ENCODE results near the gene HNRNPA2B1. TPM values are rescaled to one million over a fixed set of nuclear protein-coding genes. Genes with fewer than 3 reads are reported as not detected.

The HNRNPA2B1 gene
- polyA plus RNA-seq, 2 of the 4 experiments (the other 2 are of a cell fraction), result 1,070 to 2,251 TPM

DNA sequence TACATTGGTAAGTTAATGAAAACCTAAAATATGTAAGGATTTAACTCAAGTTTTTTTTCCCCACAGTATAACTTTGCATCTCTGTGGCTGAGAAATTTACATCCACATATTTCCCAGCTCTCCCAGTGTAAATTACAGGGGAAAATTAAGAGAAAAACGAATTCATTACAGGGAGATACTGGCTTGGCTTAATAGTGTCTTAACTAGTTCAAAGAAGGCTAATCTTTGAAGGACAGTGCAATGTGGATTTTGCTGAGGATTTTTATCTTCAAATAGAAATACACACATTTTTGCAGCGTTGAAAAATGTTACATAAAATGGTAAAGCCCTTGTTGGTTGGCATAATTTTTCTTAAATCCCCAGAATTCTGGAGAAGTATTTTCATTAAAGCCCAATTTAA is 2.5 kb upstream of the HNRNPA2B1 start:
- peak overlapping the region; percentile 99 for H3K27ac ChIP-seq
- CTCF ChIA-PET, result interaction anchor here (0.6 to 2.6 kb wide), 2 partner anchors 124 to 162 kb away, joined by 4 to 10 read pairs; no protein-coding TSS in a partner anchor
- POLR2A ChIA-PET, result interaction anchor here (0.8 to 1.0 kb wide), 2 partner anchors 8 to 11 kb away, joined by 3 read pairs; no protein-coding TSS in a partner anchor
- H3K9me3 ChIP-seq, result no peaks in the 10 kb centered on the region
- TF ChIP-seq EHF (CRISPR knock-in tag; IDR thresholded peaks at IDR 0.05) (no peak), USF2 (IDR thresholded peaks at IDR 0.05) (no peak), ZFP36 (IDR thresholded peaks at IDR 0.05; ENCODE audit: borderline replicate concordance, partially characterized antibody) (no peak)
- WGBS (ENCODE audit: missing lambda C conversion rate), result 2% methylated on average over 2 of the region's 2 CpGs
- H3K4me3 ChIP-seq, result peak overlapping the region; percentile 92
- no peak for DNase-seq (ENCODE audit: low read depth in 1 of 2, low spot score in 1 of 2)
- no peak for ATAC-seq
- H3K4me1 ChIP-seq, result peaks cover 36% of the 10 kb centered on the region
- peak overlapping the region; percentile 92 for H3K4me2 ChIP-seq
- FAIRE-seq, result no peak

DNA sequence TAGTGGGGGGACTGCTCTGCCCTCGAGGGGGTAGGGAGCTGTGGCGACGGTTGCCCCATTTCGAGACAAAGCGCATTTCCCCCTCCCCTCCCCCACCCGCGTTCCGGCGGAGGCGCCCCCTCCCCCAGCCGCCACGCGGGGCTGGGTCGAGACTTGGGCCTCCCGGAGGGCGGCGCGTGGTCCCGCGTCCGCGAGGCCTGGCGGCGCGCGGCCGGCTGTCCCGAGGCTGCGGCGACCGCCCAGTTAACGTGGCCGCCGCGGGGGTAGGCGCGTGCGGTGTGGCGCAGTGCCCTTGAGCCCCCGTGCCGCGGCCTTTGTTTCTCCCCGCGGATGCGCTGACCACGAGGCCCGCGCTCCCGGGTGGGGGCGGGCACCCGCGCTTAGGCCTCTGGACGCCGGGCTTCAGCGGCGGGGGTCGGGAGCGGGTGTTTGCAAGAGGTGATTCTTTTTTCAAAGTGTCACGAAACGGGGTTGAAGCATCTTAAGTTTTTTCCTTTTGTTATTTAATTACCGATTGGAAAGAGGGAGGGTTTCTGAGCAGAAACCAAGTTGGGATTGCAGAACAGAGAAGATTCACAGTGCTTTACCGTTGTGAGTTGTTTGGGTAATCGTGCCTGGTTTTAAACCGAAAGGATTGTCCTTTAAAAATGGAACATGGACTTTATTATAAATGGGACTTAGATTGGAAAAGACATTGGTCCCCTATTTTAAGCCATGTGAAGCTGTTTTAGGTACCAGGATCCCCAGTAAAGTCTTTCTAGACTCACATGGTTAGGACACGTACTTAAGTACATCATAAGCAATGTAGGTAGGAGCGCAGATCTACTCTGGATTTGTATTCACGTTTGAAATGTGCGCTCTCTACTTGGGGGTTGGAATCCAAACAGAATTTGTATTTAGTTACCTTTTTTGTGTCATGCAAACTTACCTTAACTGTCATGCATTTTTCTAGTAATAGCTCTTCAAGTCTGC is 1.8 kb upstream of the HNRNPA2B1 start:
- 1% methylated on average over 19 of the region's 68 CpGs for WGBS (ENCODE audit: missing lambda C conversion rate)
- peak in 1 of 2 experiments; percentile 54 for DNase-seq (ENCODE audit: low read depth in 1 of 2, low spot score in 1 of 2)

More for the DNA sequence above, 1.8 kb upstream of the HNRNPA2B1 start:
- peak overlapping the region; percentile 99 for H3K27ac ChIP-seq
- POLR2A ChIA-PET, result interaction anchor here (0.8 to 3.1 kb wide), 10 partner anchors 8 to 340 kb away, joined by 3 to 42 read pairs (median 4); partner anchors contain the start of gene NFE2L3
- TF ChIP-seq BHLHE40 (IDR thresholded peaks at IDR 0.05; ENCODE audit: low read depth, low read length) (0 out of 2 replicates have a peak, but pooled peaks have one; percentile 17), USF2 (IDR thresholded peaks at IDR 0.05) (no peak), HOXA7 (CRISPR knock-in tag; IDR thresholded peaks at IDR 0.05) (no peak), MAX (IDR thresholded peaks at IDR 0.05) (peak; percentile 65), JUN (IDR thresholded peaks at IDR 0.05) (peak in 1 of 2 experiments; percentile 19; a peak in 2 of 5 replicates), PHF8 (IDR thresholded peaks at IDR 0.05; ENCODE audit: borderline replicate concordance, low read depth) (0 out of 2 replicates have a peak, but pooled peaks have one; percentile 38), POLR2A (IDR thresholded peaks at IDR 0.05; ENCODE audit: low read length) (peak; percentile 41), NR3C1 (IDR thresholded peaks at IDR 0.05) (no peak), MAZ (IDR thresholded peaks at IDR 0.05; ENCODE audit: borderline replicate concordance, low read depth, low read length) (no peak), BCL3 (IDR thresholded peaks at IDR 0.05) (peak; percentile 23; the same call in 1 of the 3 replicates), MYC (IDR thresholded peaks at IDR 0.05; ENCODE audit: borderline replicate concordance, low read length) (peak; percentile 93), TP53 (CRISPR knock-in tag; IDR thresholded peaks at IDR 0.05) (no peak), HOXB13 (CRISPR knock-in tag; IDR thresholded peaks at IDR 0.05; ENCODE audit: low read depth) (no peak), CHD4 (IDR thresholded peaks at IDR 0.05; ENCODE audit: borderline replicate concordance) (no peak), POLR2AphosphoS2 (conservative IDR thresholded peaks at IDR 0.05; ENCODE audit: low read length) (no peak)
- ATAC-seq (peak; percentile 10 to 20), FAIRE-seq (no peak)
- H3K9me3 ChIP-seq, result no peaks in the 10 kb centered on the region
- H3K4me1 ChIP-seq, result peaks cover 33% of the 10 kb centered on the region
- H3K4me3 ChIP-seq, result peak overlapping the region; percentile 92
- peak overlapping the region; percentile 92 for H3K4me2 ChIP-seq
- CTCF ChIA-PET, result interaction anchor here (0.6 to 2.6 kb wide), 3 partner anchors 8 to 163 kb away, joined by 3 to 10 read pairs (median 4); no protein-coding TSS in a partner anchor

Data from A549 (cell line).